Measurements from ENCODE around the gene SCAMP4. TPM values are rescaled to one million over a fixed set of nuclear protein-coding genes. Genes with fewer than 3 reads are reported as not detected.

The SCAMP4 gene
- total and polyA plus RNA-seq, 2 experiments from 2014 or later = 39.4 to 106 TPM

- Mint-ChIP-seq H3K27ac (peak overlapping the region; percentile 9; the same call in 1 of the 2 replicates), H3K36me3 (ENCODE audit: low read depth) (peaks cover 4% of the 10 kb centered on the region; the same call in 2 of the 3 replicates), H3K4me3 (peak overlapping the region; percentile 98), H3K9me3 (no peaks in the 10 kb centered on the region), H3K27me3 (ENCODE audit: insufficient read depth, low read depth, poor library complexity) (peaks cover 5% of the 10 kb centered on the region), H3K4me1 (peaks cover 16% of the 10 kb centered on the region)
- Histone ChIP-seq H3K27me3 (ENCODE audit: insufficient read depth) (no peaks in the 10 kb centered on the region), H4K20me1 (replicated peaks; ENCODE audit: insufficient read depth) (no peaks in the 10 kb centered on the region; the same call in 1 of the 2 replicates), H3K9me2 (ENCODE audit: insufficient read depth) (no peaks in the 10 kb centered on the region), H2AFZ (no peak overlapping the region), H3K4me2 (peak overlapping the region; percentile 99), H3F3A (replicated peaks; ENCODE audit: low read depth) (peaks cover 9% of the 10 kb centered on the region; the same call in 1 of the 2 replicates), H3K4me1 (ENCODE audit: insufficient read depth) (peaks cover 16% of the 10 kb centered on the region), H3K79me2 (replicated peaks; ENCODE audit: insufficient read depth) (peaks cover 31% of the 10 kb centered on the region), H3K36me3 (ENCODE audit: insufficient read depth) (no peaks in the 10 kb centered on the region), H3K27ac (ENCODE audit: low read depth) (0 out of 2 replicates have a peak overlapping the region, but pooled peaks have one; percentile 5), H3K4me3 (peak overlapping the region; percentile 93)
- ATAC-seq = no peak
- no peak for DNase-seq (ENCODE audit: low spot score)
- TF ChIP-seq JUNB (IDR thresholded peaks at IDR 0.05; ENCODE audit: unreplicated experiment) (no peak), ZNF114 (CRISPR knock-in tag; IDR thresholded peaks at IDR 0.05) (no peak), ETS1 (IDR thresholded peaks at IDR 0.05) (no peak), ZNF331 (CRISPR knock-in tag; IDR thresholded peaks at IDR 0.05; ENCODE audit: low read depth) (no peak), CTCF (conservative IDR thresholded peaks at IDR 0.05; ENCODE audit: low read depth in 2 of 2) (no peak), REST (IDR thresholded peaks at IDR 0.05; ENCODE audit: unreplicated experiment) (no peak), EZH2phosphoT487 (IDR thresholded peaks at IDR 0.05; ENCODE audit: unreplicated experiment) (no peak), EZH2 (IDR thresholded peaks at IDR 0.05; ENCODE audit: low read depth, unreplicated experiment) (no peak), NANOG (IDR thresholded peaks at IDR 0.05; ENCODE audit: borderline replicate concordance) (no peak), ZNF462 (CRISPR knock-in tag; IDR thresholded peaks at IDR 0.05) (no peak), STAT1 (IDR thresholded peaks at IDR 0.05; ENCODE audit: unreplicated experiment) (no peak), POLR2AphosphoS5 (IDR thresholded peaks at IDR 0.05; ENCODE audit: low read depth) (no peak), CREB1 (CRISPR knock-in tag; IDR thresholded peaks at IDR 0.05; ENCODE audit: low read depth) (no peak)
Measured at GRCh38 chr19:1873524-1874473, 31.4 kb upstream of the SCAMP4 start.

All from GM23338 (cell line).